A549 (cell line): ENCODE results near the gene GABRR1. TPM values are rescaled to one million over a fixed set of nuclear protein-coding genes. Genes with fewer than 3 reads are reported as not detected.

Source experiments
- ATAC-seq, 2 experiments: fragments of 200-7000 bp in 1 of 2; fragments of >200 bp in 1 of 2; cut with Nextera tagmentation in 1 of 2; cut with Tn5 transposase in 1 of 2; 3 replicates each; pipeline versions ENCODE4 v1.8.0 to v1.9.1; 2018 to 2020; ENCODE audit warnings: mild to moderate bottlenecking in 1 of 2, moderate library complexity in 1 of 2
- CTCF ChIA-PET: fragments of 300-600 bp; sonication (Branson Sonifier 250); formaldehyde crosslinking; extraction: SDS; loops from one replicate; lab custom pipeline; 2021; ENCODE audit warnings: antibody characterized with exemption, inconsistent platforms; lab: Yijun Ruan, JAX
- POLR2A ChIA-PET: fragments of 350-600 bp; formaldehyde crosslinking; extraction: SDS; loops from one replicate; lab custom pipeline; 2021; ENCODE audit warnings: antibody characterized with exemption, inconsistent platforms; lab: Yijun Ruan, JAX
- DNase-seq, 2 experiments: peaks; one replicate each; pipeline versions ENCODE4 v3.0.0 to v3.0.0-alpha.2; 2011 to 2016; ENCODE audit warnings: low read depth in 1 of 2, low spot score in 1 of 2
- FAIRE-seq: peaks from 2 replicates; lab custom pipeline; 2011; peaks lifted over from hg19 to GRCh38; lab: Jason Lieb, UNC
- H3K27ac ChIP-seq, 2 experiments: fragments of >200 bp; sonication (Bioruptor Twin); formaldehyde crosslinking; 3 replicates each; pipeline ENCODE4 v1.5.1; 2016 to 2017
- H3K4me1 ChIP-seq: fragments of >200 bp; sonication (Bioruptor Twin); formaldehyde crosslinking; 3 replicates; pipeline ENCODE4 v1.6.1; 2016
- H3K4me2 ChIP-seq: fragments of >200 bp; sonication (Bioruptor Twin); formaldehyde crosslinking; 3 replicates; pipeline ENCODE4 v1.6.1; 2016
- H3K4me3 ChIP-seq: fragments of >200 bp; sonication (Bioruptor Twin); formaldehyde crosslinking; 3 replicates; pipeline ENCODE4 v1.5.1; 2016
- H3K9me3 ChIP-seq: fragments of >200 bp; sonication (Bioruptor Twin); formaldehyde crosslinking; 3 replicates; pipeline ENCODE4 v1.6.1; 2016
- BHLHE40 ChIP-seq: IDR thresholded peaks from 2 replicates; pipeline ENCODE4 v1.6.1; 2012; ENCODE audit warnings: low read depth, low read length, inconsistent platforms
- CEBPB ChIP-seq, 2 experiments: fragments of >200 bp in 1 of 2; sonication (Bioruptor Twin) in 1 of 2; formaldehyde crosslinking in 1 of 2; IDR thresholded peaks; 2 replicates each; pipeline ENCODE4 v1.6.1; 2012 to 2016
- EHMT2 ChIP-seq: fragments of 200-600 bp; sonication (generic); IDR thresholded peaks from 2 replicates; pipeline ENCODE4 v1.6.1; 2016; ENCODE audit warnings: antibody characterized with exemption, low read depth, mild to moderate bottlenecking, moderate library complexity
- EP300 ChIP-seq, 2 experiments: fragments of >200 bp; sonication (Bioruptor Twin); formaldehyde crosslinking; IDR thresholded peaks; 2 replicates in 1 of 2; 3 replicates in 1 of 2; pipeline ENCODE4 v1.6.1; 2016 to 2017
- FOSL2 ChIP-seq, 2 experiments: fragments of 450-650 bp in 1 of 2; fragments of >200 bp in 1 of 2; sonication (Bioruptor Twin) in 1 of 2; formaldehyde crosslinking; IDR thresholded peaks; 2 replicates each; pipeline versions ENCODE4 v1.5.0 to v1.6.1; 2016 to 2020; ENCODE audit warnings: mild to moderate bottlenecking in 1 of 2, moderate library complexity in 1 of 2
- HDAC2 ChIP-seq: fragments of 200-600 bp; sonication (generic); IDR thresholded peaks from 2 replicates; pipeline ENCODE4 v1.6.1; 2016
- HOXB13 ChIP-seq: fragments of 250-450 bp; sonication (Bioruptor Pico); IDR thresholded peaks from 2 replicates; pipeline ENCODE4 v1.5.0; 2020; ENCODE audit warnings: low read depth, mild to moderate bottlenecking, moderate library complexity
- KDM1A ChIP-seq: fragments of 200-600 bp; sonication (generic); IDR thresholded peaks from 2 replicates; pipeline ENCODE4 v1.6.1; 2016; ENCODE audit warnings: low read depth, mild to moderate bottlenecking
- MYC ChIP-seq: IDR thresholded peaks from 2 replicates; pipeline ENCODE4 v1.6.1; 2012; ENCODE audit warnings: mild to moderate bottlenecking, inconsistent platforms, low read length, improper control_type of control experiment, borderline replicate concordance
- NPAS2 ChIP-seq: fragments of 250-450 bp; sonication (Bioruptor Pico); IDR thresholded peaks from 2 replicates; pipeline ENCODE4 v1.8.0; 2022; ENCODE audit warnings: mild to moderate bottlenecking, moderate library complexity, borderline replicate concordance
- RARB ChIP-seq: fragments of 250-450 bp; sonication (Bioruptor Pico); IDR thresholded peaks from 2 replicates; pipeline ENCODE4 v1.8.0; 2021; ENCODE audit warnings: mild to moderate bottlenecking, moderate library complexity
- RNF2 ChIP-seq: fragments of 200-600 bp; sonication (generic); IDR thresholded peaks from 2 replicates; pipeline ENCODE4 v1.6.1; 2016; ENCODE audit warnings: low read depth, mild to moderate bottlenecking, antibody characterized with exemption, moderate library complexity, borderline replicate concordance
- TP53 ChIP-seq: fragments of 250-450 bp; sonication (Bioruptor Pico); IDR thresholded peaks from 2 replicates; pipeline ENCODE4 v1.5.0; 2021; ENCODE audit warnings: mild to moderate bottlenecking, moderate library complexity
- ZFP36 ChIP-seq: fragments of 450-650 bp; IDR thresholded peaks from 2 replicates; pipeline ENCODE4 v1.6.1; 2014; ENCODE audit warnings: borderline replicate concordance; ENCODE audit not compliant: partially characterized antibody
- ZNF302 ChIP-seq: fragments of 250-450 bp; sonication (Bioruptor Pico); IDR thresholded peaks from 2 replicates; pipeline ENCODE4 v1.9.0; 2021; ENCODE audit warnings: inconsistent platforms, mild to moderate bottlenecking, moderate library complexity
- ZSCAN20 ChIP-seq: fragments of 250-450 bp; sonication (Bioruptor Pico); IDR thresholded peaks from 2 replicates; pipeline ENCODE4 v1.8.0; 2022; ENCODE audit warnings: mild to moderate bottlenecking, moderate library complexity
- WGBS: methylation state at CpG from one replicate; pipeline ENCODE4 v1.1.6; 2017; ENCODE audit errors: missing lambda C conversion rate; 5-methylcytosine and 5-hydroxymethylcytosine counted together
- polyA plus RNA-seq, 4 experiments: library from polyadenylated mRNA; depleted of rRNA in 3 of 4; stranded (reverse); fragments of >200 nt; fragmentation: RNase III in 1 of 4; extraction: RNeasy Plus Mini Kit Qiagen cat#74134 plus additional on column Dnase treatment in 1 of 4; gene quantifications; 2 replicates in 3 of 4; 3 replicates in 1 of 4; pipeline ENCODE4 v1.2.3, GENCODE V29; 2011 to 2017
- TF ChIP-seq, protein P1 (sequence below): fragments of 250-450 bp; sonication (Bioruptor Pico); IDR thresholded peaks from 2 replicates; pipeline ENCODE4 v1.5.0; 2020; ENCODE audit warnings: low read depth, mild to moderate bottlenecking, moderate library complexity
- TF ChIP-seq, protein P2 (sequence below): fragments of 200-600 bp; sonication (generic); IDR thresholded peaks from 2 replicates; pipeline ENCODE4 v1.6.1; 2016; ENCODE audit warnings: antibody characterized with exemption, mild to moderate bottlenecking, moderate library complexity
- TF ChIP-seq, protein P3 (sequence below): fragments of >200 bp; sonication (Bioruptor Twin); formaldehyde crosslinking; IDR thresholded peaks from 3 replicates; pipeline ENCODE4 v1.6.1; 2016
- TF ChIP-seq, protein P4 (sequence below): fragments of >200 bp; sonication (Bioruptor Twin); formaldehyde crosslinking; IDR thresholded peaks from 3 replicates; pipeline ENCODE4 v1.5.1; 2016

The GABRR1 gene
- polyA plus RNA-seq, 2 of the 4 experiments (the other 2 are of a cell fraction): not detected

DNA sequence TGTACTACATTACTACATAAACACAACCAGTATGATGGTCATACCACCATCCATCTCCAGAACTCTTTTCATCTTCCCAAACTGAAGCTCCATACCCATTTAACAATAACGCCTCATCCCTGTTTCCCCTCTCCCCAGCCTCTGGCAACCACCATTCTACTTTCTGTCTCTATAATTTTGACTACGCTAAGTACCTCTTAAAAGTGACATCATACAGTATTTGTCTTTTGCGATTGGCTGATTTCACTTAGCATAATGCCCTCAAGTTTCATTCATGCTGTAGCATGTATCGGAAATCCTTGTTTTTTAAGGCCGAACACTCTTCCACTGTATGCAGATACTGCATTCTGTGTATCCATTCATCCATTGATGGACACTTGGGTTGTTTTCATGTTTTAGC, 29.7 kb downstream of the GABRR1 start:
- Histone ChIP-seq H3K27ac (no peak overlapping the region), H3K4me1 (no peaks in the 10 kb centered on the region), H3K4me3 (no peak overlapping the region), H3K9me3 (no peaks in the 10 kb centered on the region), H3K4me2 (no peak overlapping the region)
- ATAC-seq (no peak), DNase-seq (no peak), FAIRE-seq (no peak)
- ChIA-PET CTCF (no interaction called here), POLR2A (no interaction called here)
- WGBS: 87% methylated on average over 5 of the region's 5 CpGs
- TF ChIP-seq EP300 (IDR thresholded peaks at IDR 0.05): no peak
- no peak for TF ChIP-seq RNF2
- TF ChIP-seq ZNF302 (CRISPR knock-in tag): no peak
- TF ChIP-seq, protein P1, sequence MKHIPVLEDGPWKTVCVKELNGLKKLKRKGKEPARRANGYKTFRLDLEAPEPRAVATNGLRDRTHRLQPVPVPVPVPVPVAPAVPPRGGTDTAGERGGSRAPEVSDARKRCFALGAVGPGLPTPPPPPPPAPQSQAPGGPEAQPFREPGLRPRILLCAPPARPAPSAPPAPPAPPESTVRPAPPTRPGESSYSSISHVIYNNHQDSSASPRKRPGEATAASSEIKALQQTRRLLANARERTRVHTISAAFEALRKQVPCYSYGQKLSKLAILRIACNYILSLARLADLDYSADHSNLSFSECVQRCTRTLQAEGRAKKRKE: no peak
- no peak for TF ChIP-seq HOXB13 (CRISPR knock-in tag)
- TF ChIP-seq NPAS2 (CRISPR knock-in tag): no peak
- TF ChIP-seq BHLHE40: no peak
- TF ChIP-seq FOSL2 (IDR thresholded peaks at IDR 0.05): no peak
- TF ChIP-seq FOSL2 (CRISPR knock-in tag; IDR thresholded peaks at IDR 0.05): no peak
- no peak for TF ChIP-seq TP53 (CRISPR knock-in tag)
- no peak for TF ChIP-seq RARB (CRISPR knock-in tag)
- TF ChIP-seq HDAC2: no peak
- TF ChIP-seq, all 56 proteins: peak for 0

DNA sequence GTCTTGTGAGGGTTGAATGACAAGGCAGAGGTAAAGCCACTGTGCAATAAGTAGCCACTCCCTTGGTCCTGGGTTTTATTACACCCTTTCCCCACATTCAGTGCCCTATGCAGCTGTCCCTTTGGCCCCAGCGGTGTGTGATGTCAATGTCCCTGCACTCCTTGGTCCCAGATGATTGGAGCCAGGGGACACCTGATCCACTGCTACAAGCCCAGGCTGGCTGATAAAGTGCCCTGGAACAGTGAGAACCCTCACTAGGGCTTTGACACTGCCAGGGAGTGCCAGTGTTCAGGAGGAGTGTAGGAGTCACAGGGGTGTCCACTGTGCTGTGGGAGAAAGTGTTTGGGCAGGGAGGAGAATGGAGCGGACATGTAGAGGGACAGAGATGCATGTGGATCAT, 30.4 kb downstream of the GABRR1 start:
- ATAC-seq: no peak
- TF ChIP-seq RARB (CRISPR knock-in tag): no peak
- TF ChIP-seq KDM1A: no peak
- TF ChIP-seq HDAC2: no peak
- no peak for TF ChIP-seq EHMT2
- TF ChIP-seq, protein P2, sequence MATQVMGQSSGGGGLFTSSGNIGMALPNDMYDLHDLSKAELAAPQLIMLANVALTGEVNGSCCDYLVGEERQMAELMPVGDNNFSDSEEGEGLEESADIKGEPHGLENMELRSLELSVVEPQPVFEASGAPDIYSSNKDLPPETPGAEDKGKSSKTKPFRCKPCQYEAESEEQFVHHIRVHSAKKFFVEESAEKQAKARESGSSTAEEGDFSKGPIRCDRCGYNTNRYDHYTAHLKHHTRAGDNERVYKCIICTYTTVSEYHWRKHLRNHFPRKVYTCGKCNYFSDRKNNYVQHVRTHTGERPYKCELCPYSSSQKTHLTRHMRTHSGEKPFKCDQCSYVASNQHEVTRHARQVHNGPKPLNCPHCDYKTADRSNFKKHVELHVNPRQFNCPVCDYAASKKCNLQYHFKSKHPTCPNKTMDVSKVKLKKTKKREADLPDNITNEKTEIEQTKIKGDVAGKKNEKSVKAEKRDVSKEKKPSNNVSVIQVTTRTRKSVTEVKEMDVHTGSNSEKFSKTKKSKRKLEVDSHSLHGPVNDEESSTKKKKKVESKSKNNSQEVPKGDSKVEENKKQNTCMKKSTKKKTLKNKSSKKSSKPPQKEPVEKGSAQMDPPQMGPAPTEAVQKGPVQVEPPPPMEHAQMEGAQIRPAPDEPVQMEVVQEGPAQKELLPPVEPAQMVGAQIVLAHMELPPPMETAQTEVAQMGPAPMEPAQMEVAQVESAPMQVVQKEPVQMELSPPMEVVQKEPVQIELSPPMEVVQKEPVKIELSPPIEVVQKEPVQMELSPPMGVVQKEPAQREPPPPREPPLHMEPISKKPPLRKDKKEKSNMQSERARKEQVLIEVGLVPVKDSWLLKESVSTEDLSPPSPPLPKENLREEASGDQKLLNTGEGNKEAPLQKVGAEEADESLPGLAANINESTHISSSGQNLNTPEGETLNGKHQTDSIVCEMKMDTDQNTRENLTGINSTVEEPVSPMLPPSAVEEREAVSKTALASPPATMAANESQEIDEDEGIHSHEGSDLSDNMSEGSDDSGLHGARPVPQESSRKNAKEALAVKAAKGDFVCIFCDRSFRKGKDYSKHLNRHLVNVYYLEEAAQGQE: no peak
- TF ChIP-seq, protein P3, sequence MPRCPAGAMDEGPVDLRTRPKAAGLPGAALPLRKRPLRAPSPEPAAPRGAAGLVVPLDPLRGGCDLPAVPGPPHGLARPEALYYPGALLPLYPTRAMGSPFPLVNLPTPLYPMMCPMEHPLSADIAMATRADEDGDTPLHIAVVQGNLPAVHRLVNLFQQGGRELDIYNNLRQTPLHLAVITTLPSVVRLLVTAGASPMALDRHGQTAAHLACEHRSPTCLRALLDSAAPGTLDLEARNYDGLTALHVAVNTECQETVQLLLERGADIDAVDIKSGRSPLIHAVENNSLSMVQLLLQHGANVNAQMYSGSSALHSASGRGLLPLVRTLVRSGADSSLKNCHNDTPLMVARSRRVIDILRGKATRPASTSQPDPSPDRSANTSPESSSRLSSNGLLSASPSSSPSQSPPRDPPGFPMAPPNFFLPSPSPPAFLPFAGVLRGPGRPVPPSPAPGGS: no peak
- TF ChIP-seq ZFP36: no peak
- TF ChIP-seq, protein P4, sequence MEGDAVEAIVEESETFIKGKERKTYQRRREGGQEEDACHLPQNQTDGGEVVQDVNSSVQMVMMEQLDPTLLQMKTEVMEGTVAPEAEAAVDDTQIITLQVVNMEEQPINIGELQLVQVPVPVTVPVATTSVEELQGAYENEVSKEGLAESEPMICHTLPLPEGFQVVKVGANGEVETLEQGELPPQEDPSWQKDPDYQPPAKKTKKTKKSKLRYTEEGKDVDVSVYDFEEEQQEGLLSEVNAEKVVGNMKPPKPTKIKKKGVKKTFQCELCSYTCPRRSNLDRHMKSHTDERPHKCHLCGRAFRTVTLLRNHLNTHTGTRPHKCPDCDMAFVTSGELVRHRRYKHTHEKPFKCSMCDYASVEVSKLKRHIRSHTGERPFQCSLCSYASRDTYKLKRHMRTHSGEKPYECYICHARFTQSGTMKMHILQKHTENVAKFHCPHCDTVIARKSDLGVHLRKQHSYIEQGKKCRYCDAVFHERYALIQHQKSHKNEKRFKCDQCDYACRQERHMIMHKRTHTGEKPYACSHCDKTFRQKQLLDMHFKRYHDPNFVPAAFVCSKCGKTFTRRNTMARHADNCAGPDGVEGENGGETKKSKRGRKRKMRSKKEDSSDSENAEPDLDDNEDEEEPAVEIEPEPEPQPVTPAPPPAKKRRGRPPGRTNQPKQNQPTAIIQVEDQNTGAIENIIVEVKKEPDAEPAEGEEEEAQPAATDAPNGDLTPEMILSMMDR: no peak
- TF ChIP-seq ZSCAN20 (CRISPR knock-in tag): no peak
- TF ChIP-seq MYC: no peak
- TF ChIP-seq CEBPB (IDR thresholded peaks at IDR 0.05): no peak
- TF ChIP-seq, protein P1: no peak

More for the DNA sequence above, 30.4 kb downstream of the GABRR1 start:
- Histone ChIP-seq H3K9me3 (no peaks in the 10 kb centered on the region), H3K4me1 (no peaks in the 10 kb centered on the region), H3K4me3 (no peak overlapping the region), H3K27ac (no peak overlapping the region), H3K4me2 (no peak overlapping the region)
- FAIRE-seq: no peak
- ChIA-PET POLR2A (no interaction called here), CTCF (no interaction called here)
- WGBS: 27% methylated on average over 1 of the region's 2 CpGs
- DNase-seq: no peak
